HL-60 (cell line): Measurements from ENCODE around the gene TMEM40.

Experiments
- DNase-seq, 2 experiments: peaks; one replicate each; pipeline ENCODE4 v3.0.0-alpha.2; 2010 to 2020; ENCODE audit warnings: low read depth in 1 of 2, low spot score in 1 of 2
- H3K27ac ChIP-seq: fragments of 250-450 bp; sonication (Bioruptor Pico); replicated peaks from 2 replicates; pipeline ENCODE4 v1.5.1; 2020; ENCODE audit warnings: mild to moderate bottlenecking, moderate library complexity
- H3K27me3 ChIP-seq: fragments of 250-450 bp; sonication (Bioruptor Pico); 2 replicates; pipeline ENCODE4 v1.5.1; 2021; ENCODE audit warnings: mild to moderate bottlenecking, moderate library complexity; ENCODE audit not compliant: insufficient read depth, poor library complexity, severe bottlenecking
- H3K4me3 ChIP-seq: replicated peaks from 2 replicates; pipeline ENCODE4 v1.5.1; 2011; ENCODE audit warnings: mild to moderate bottlenecking, control low read depth, low read length; ENCODE audit not compliant: insufficient read depth
- GABPA ChIP-seq: IDR thresholded peaks from 2 replicates; pipeline ENCODE4 v1.6.1; 2012; ENCODE audit warnings: low read depth
- POLR2AphosphoS5 ChIP-seq: IDR thresholded peaks from 2 replicates; pipeline ENCODE4 v1.6.1; 2012; ENCODE audit warnings: low read depth
- REST ChIP-seq: IDR thresholded peaks from 2 replicates; pipeline ENCODE4 v1.6.1; 2012; ENCODE audit warnings: low read depth; ENCODE audit not compliant: insufficient replicate concordance
- SPI1 ChIP-seq: IDR thresholded peaks from 2 replicates; pipeline ENCODE4 v1.6.1; 2012; ENCODE audit warnings: low read depth, mild to moderate bottlenecking, borderline replicate concordance
- TF ChIP-seq, protein P1 (sequence below): IDR thresholded peaks from one replicate; pipeline ENCODE4 v1.5.1; 2011; ENCODE audit warnings: low read length, control low read depth, inconsistent platforms; ENCODE audit not compliant: insufficient read depth

Gene TMEM40

DNA sequence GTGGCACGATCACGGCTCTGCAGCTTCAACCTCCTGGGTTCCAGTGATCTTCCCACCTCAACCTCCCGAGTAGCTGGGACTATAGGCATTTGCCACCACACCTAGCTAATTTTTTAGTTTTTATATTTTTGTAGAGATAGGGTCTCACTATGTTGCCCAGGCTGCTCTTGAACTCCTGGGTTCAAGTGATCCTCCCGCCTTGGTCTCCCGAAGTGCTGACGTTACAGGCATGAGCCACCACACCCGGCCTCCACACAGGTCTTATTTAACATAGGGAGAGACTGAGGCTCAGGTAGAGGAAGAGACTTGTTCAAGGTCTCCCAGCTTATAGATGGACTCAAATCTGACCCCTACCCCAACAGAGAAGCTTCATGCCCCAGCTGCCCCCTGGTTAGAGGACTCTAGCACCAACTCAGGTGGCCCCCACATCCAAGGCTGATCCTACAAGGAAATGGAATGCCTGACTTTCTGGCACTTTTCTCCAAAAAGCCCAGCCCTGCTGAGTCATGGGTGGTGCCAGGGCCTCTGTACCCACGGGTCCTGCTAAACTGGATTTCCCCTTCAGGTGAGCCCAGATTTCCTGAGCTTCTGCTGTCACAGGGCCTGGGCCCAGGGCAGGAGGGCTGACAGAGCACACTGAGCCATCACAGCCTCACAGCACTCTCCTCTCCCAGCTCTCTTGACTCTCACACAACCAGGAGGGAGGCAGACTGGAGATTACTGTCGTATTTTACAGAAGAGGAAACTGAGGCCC lies 5.6 kb downstream of the TMEM40 start:
- Histone ChIP-seq H3K27me3 (peaks cover 2% of the 10 kb centered on the region), H3K27ac (no peak overlapping the region), H3K4me3 (no peak overlapping the region)
- TF ChIP-seq REST (no peak), POLR2AphosphoS5 (no peak)
- DNase-seq, result no peak

- no peak for DNase-seq
- no peak overlapping the region for H3K27ac ChIP-seq
- no peak for TF ChIP-seq GABPA
- TF ChIP-seq, protein P1, sequence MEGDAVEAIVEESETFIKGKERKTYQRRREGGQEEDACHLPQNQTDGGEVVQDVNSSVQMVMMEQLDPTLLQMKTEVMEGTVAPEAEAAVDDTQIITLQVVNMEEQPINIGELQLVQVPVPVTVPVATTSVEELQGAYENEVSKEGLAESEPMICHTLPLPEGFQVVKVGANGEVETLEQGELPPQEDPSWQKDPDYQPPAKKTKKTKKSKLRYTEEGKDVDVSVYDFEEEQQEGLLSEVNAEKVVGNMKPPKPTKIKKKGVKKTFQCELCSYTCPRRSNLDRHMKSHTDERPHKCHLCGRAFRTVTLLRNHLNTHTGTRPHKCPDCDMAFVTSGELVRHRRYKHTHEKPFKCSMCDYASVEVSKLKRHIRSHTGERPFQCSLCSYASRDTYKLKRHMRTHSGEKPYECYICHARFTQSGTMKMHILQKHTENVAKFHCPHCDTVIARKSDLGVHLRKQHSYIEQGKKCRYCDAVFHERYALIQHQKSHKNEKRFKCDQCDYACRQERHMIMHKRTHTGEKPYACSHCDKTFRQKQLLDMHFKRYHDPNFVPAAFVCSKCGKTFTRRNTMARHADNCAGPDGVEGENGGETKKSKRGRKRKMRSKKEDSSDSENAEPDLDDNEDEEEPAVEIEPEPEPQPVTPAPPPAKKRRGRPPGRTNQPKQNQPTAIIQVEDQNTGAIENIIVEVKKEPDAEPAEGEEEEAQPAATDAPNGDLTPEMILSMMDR, result no peak
- TF ChIP-seq SPI1, result no peak
- no peak for TF ChIP-seq POLR2AphosphoS5
- TF ChIP-seq REST, result no peak
- H3K4me3 ChIP-seq, result no peak overlapping the region
- peaks cover 2% of the 10 kb centered on the region for H3K27me3 ChIP-seq
Observed at GRCh38 chr3:12752809-12753208, 6.2 kb downstream of the TMEM40 start.

DNA sequence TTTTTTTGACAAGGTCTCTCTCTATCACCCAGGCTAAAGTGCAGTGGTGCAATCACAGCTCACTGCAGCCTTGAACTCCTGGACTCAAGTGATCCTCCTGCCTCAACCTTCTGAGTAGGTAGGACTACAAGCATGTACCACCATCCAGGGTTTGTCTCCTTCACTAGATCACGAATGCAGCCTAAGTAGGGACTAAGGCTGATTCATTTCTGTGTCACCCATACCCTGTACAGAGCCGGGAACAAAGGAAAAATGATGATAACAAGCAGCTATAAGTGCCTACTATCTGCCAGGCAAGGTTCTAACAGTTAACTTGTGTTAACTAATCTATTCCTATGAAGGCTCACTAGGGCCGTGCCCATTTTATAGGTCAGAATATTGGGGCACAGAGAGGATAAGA lies 7.0 kb downstream of the TMEM40 start:
- DNase-seq, result no peak
- Histone ChIP-seq H3K27ac (no peak overlapping the region), H3K4me3 (no peak overlapping the region), H3K27me3 (peaks cover 2% of the 10 kb centered on the region)
- TF ChIP-seq GABPA, result no peak
- TF ChIP-seq REST, result no peak
- TF ChIP-seq POLR2AphosphoS5, result no peak
- TF ChIP-seq SPI1, result no peak
- TF ChIP-seq, protein P1, result no peak
